K562 (cell line): Measurements from ENCODE around the gene HCN3. TPM values are rescaled to one million over a fixed set of nuclear protein-coding genes. Genes with fewer than 3 reads are reported as not detected.
A peak's percentile ranks its signal among the peaks of the same experiment; 100 is the strongest.

Experiments
- CBFA2T3 ChIP-seq: fragments of 450-650 bp; IDR thresholded peaks from 2 replicates; pipeline ENCODE4 v1.6.1; 2017
- CSDE1 ChIP-seq, 2 experiments: fragments of 450-650 bp; IDR thresholded peaks; 2 replicates each; pipeline ENCODE4 v1.6.1; 2016; ENCODE audit warnings: mild to moderate bottlenecking in 1 of 2
- CUX1 ChIP-seq: fragments of 200-800 bp; sonication (Bioruptor generic); IDR thresholded peaks from 2 replicates; pipeline ENCODE4 v1.6.1; 2016; ENCODE audit warnings: missing genetic modification characterization, missing compliant biosample characterization
- GABPA ChIP-seq: fragments of 200-800 bp; sonication (Bioruptor generic); conservative IDR thresholded peaks from 2 replicates; pipeline ENCODE4 v1.6.1; 2016; ENCODE audit warnings: low read depth, missing genetic modification characterization, missing compliant biosample characterization
- MCM7 ChIP-seq, 2 experiments: fragments of 450-650 bp; IDR thresholded peaks; 2 replicates each; pipeline ENCODE4 v1.6.1; 2016 to 2018
- PBX2 ChIP-seq, 2 experiments: IDR thresholded peaks in 1 of 2; conservative IDR thresholded peaks in 1 of 2; 2 replicates each; pipeline ENCODE4 v1.6.1; 2016; ENCODE audit warnings: low read depth in 2 of 2, mild to moderate bottlenecking in 1 of 2, missing compliant biosample characterization in 1 of 2, missing genetic modification characterization in 1 of 2, moderate library complexity in 1 of 2
- PTTG1 ChIP-seq: fragments of 450-650 bp; IDR thresholded peaks from 2 replicates; pipeline ENCODE4 v1.6.1; 2016; ENCODE audit warnings: low read depth, mild to moderate bottlenecking, missing genetic modification characterization, missing compliant biosample characterization
- SP1 ChIP-seq: sonication (generic); formaldehyde crosslinking; IDR thresholded peaks from 2 replicates; pipeline ENCODE4 v1.8.1; 2022; ENCODE audit warnings: mild to moderate bottlenecking, missing genetic modification reagents
- SREBF1 ChIP-seq: fragments of 150-350 bp; IDR thresholded peaks from 2 replicates; pipeline ENCODE4 v1.6.1; 2014; ENCODE audit warnings: antibody characterized with exemption, low read depth, low read length, borderline replicate concordance
- SREBF2 ChIP-seq: sonication (generic); formaldehyde crosslinking; IDR thresholded peaks from 2 replicates; pipeline ENCODE4 v1.4.0; 2020; ENCODE audit warnings: mild to moderate bottlenecking, missing genetic modification reagents
- SUPT5H ChIP-seq: fragments of 450-650 bp; IDR thresholded peaks from 2 replicates; pipeline ENCODE4 v1.6.1; 2016
- TAF1 ChIP-seq: IDR thresholded peaks from 2 replicates; pipeline ENCODE4 v1.6.1; 2011; ENCODE audit warnings: mild to moderate bottlenecking, low read length, moderate library complexity; ENCODE audit not compliant: insufficient read depth, control insufficient read depth, severe bottlenecking; ENCODE audit errors: extremely low read depth
- TEAD1 ChIP-seq, 2 experiments: fragments of 450-650 bp in 1 of 2; sonication (generic) in 1 of 2; formaldehyde crosslinking; IDR thresholded peaks; 2 replicates each; pipeline versions ENCODE4 v1.4.0 to v1.8.0; 2020 to 2022; ENCODE audit warnings: mild to moderate bottlenecking in 2 of 2, missing genetic modification reagents in 1 of 2
- TOE1 ChIP-seq, 2 experiments: fragments of 450-650 bp in 1 of 2; sonication (generic) in 1 of 2; formaldehyde crosslinking in 1 of 2; IDR thresholded peaks; 2 replicates each; pipeline versions ENCODE4 v1.7.1 to v1.8.0; 2016 to 2022; ENCODE audit warnings: borderline replicate concordance in 2 of 2, mild to moderate bottlenecking in 2 of 2, antibody characterized with exemption in 1 of 2, inconsistent platforms in 1 of 2, low read depth in 1 of 2, missing genetic modification reagents in 1 of 2, moderate library complexity in 1 of 2
- VEZF1 ChIP-seq: fragments of 200-800 bp; sonication (Bioruptor generic); IDR thresholded peaks from 2 replicates; pipeline ENCODE4 v1.6.1; 2017; ENCODE audit warnings: missing genetic modification characterization, missing compliant biosample characterization
- ZNF165 ChIP-seq: fragments of 250-450 bp; sonication (Bioruptor Pico); IDR thresholded peaks from 2 replicates; pipeline ENCODE4 v1.4.0; 2020; ENCODE audit warnings: borderline replicate concordance
- ZNF3 ChIP-seq: fragments of 250-450 bp; sonication (Bioruptor Pico); IDR thresholded peaks from 2 replicates; pipeline ENCODE4 v1.5.0; 2021; ENCODE audit warnings: mild to moderate bottlenecking, moderate library complexity
- ZNF316 ChIP-seq: fragments of 450-650 bp; IDR thresholded peaks from 2 replicates; pipeline ENCODE4 v1.6.1; 2016
- ZNF764 ChIP-seq: fragments of 250-450 bp; sonication (Bioruptor Pico); IDR thresholded peaks from 2 replicates; pipeline ENCODE4 v1.4.0; 2020; ENCODE audit warnings: low read depth, mild to moderate bottlenecking, moderate library complexity
- polyA plus RNA-seq, 8 experiments: library from polyadenylated mRNA; depleted of rRNA in 4 of 8; stranded (reverse) in 5 of 8; unstranded in 3 of 8; fragments of >200 nt; fragmentation: Nextera tagmentation in 2 of 8; fragmentation: Illumina TruSeq in 1 of 8; extraction: Ambion mirVana in 2 of 8; extraction: Trizol in 1 of 8; gene quantifications; 2 replicates each; pipeline versions ENCODE4 v1.2.1 to v1.2.3, GENCODE V29; 2011 to 2014; ENCODE audit warnings: inconsistent platforms in 1 of 8, missing spikeins in 1 of 8
- total RNA-seq, 7 experiments: library from RNA; depleted of rRNA in 6 of 7; stranded (reverse); fragments of >200 nt in 6 of 7; fragmentation: Illumina TruSeq in 2 of 7; extraction: Trizol in 2 of 7; gene quantifications; 2 replicates each; pipeline versions ENCODE4 v1.2.1 to v1.2.3, GENCODE V29; 2011 to 2021; ENCODE audit warnings: low replicate concordance in 1 of 7

The HCN3 gene
- total and polyA plus RNA-seq, 9 of the 15 experiments (the other 6 are each of a cell fraction or from before 2014, with no cell fraction given): 0.91 to 9.7 (median 3.9) TPM

- TF ChIP-seq VEZF1 (peak; percentile 47), CSDE1 (IDR thresholded peaks at IDR 0.05) (no peak), SREBF2 (CRISPR knock-in tag) (no peak), TEAD1 (CRISPR knock-in tag; IDR thresholded peaks at IDR 0.05) (peak in 1 of 2 experiments; percentile 98; a peak in 2 of 4 replicates), MCM7 (IDR thresholded peaks at IDR 0.05) (no peak), SREBF1 (no peak), CUX1 (CRISPR knock-in tag) (peak; percentile 94), CBFA2T3 (no peak), SUPT5H (no peak), ZNF165 (peak; percentile 93), TAF1 (no peak), PTTG1 (peak; percentile 97), ZNF3 (no peak), PBX2 (CRISPR knock-in tag; IDR thresholded peaks at IDR 0.05; ENCODE audit: low read depth) (no peak), PBX2 (tag; conservative IDR thresholded peaks at IDR 0.05; ENCODE audit: low read depth) (peak; percentile 77), ZNF316 (no peak), SP1 (CRISPR knock-in tag) (no peak), TOE1 (IDR thresholded peaks at IDR 0.05; ENCODE audit: borderline replicate concordance) (no peak), TOE1 (CRISPR knock-in tag; IDR thresholded peaks at IDR 0.05; ENCODE audit: borderline replicate concordance, low read depth) (no peak), GABPA (tag) (0 out of 2 replicates have a peak, but pooled peaks have one; percentile 28), ZNF764 (CRISPR knock-in tag) (no peak)
Measured at GRCh38 chr1:155307247-155307740, 30.0 kb downstream of the HCN3 start (continued).
